DMS 273 (cell line): Measurements from ENCODE around the gene PRDX5.
"Not testable (repeated sequence)": the region's sequence is repeated elsewhere in the genome, so short reads cannot be mapped to it uniquely, and the experiment has no call there.

Experiments
- DNase-seq: peaks from one replicate; lab custom pipeline; 2025; ENCODE audit not compliant: unreplicated experiment; lab: John Stamatoyannopoulos, UW

PRDX5 gene

DNA sequence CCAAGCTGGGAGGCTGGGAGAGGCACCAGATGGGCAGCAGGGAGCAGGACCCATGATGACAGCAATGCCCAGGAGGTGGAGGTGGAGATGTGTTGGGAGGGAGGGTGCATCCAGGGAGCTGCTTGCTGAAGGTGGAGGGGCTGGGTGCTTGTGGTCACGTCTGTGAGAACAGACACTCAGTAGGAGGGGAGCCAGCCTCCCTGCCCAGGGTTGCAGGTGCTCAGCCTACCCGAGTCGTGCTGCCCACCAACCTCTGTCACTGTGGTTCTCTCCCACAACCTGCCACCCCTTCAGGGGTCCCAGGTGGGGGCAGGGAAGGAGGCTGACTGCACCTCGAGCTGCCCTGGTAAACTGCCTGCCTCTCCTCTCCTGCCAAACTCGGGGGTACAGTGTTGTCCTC is 5.5 kb downstream of the PRDX5 start:
- DNase-seq: no peak

DNA sequence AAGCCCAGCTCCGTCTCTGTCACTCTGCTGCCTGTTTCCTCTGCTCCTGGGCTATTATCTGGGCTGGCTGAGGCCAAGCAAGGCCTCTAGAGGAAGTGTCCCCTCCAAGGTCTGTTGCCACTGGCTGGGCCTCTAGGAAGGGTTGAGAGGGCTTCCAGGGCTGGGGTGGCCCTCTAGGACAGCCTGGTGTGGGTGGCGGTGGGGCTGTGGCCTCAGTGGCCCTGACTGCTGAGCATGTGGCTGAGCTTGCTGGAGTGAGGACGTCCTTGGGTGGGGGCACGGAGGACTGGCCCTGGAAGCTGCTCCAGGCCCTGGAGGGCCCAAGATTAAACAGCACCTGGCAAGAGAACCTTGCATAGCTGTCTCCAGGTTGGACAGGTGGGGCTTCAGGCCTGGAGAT is 6.1 kb downstream of the PRDX5 start:
- DNase-seq: not testable (repeated sequence)

DNA sequence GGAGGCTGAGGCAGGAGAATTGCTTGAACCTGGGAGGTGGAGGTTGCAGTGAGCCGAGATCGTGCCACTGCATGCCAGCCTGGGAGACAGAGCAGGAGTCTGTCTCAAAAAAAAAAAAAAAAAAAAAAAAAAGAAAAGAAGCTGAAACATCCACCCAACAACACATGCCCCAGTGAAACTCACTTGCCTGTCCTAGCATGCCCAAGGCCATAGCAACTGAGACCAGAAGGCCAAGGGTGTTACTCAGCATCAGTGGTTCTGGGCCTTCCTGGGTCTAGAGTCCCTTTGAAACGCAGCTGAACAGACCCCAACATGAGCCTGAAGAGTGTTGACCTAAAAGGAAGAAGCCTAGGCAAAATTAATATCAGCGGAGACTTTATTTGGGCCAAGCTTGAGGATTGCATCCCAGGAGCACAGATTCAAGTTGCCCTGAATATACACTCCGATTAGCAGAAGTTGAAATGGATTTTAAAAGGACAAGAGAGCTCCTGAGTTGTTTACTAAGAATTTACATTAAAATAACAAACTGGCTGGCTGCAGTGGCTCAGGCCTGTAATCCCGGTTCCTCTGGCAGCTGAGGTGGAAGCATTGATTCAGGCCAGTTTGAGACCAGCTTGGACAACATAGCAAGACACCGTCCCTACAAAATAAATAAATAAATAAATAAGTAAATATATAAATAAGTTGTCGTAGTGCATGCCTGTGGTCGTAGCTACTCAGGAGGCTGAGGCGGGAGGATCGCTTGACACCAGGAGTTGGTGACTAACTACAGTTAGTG is 7.0 kb downstream of the PRDX5 start:
- DNase-seq: peak; percentile 49

DNA sequence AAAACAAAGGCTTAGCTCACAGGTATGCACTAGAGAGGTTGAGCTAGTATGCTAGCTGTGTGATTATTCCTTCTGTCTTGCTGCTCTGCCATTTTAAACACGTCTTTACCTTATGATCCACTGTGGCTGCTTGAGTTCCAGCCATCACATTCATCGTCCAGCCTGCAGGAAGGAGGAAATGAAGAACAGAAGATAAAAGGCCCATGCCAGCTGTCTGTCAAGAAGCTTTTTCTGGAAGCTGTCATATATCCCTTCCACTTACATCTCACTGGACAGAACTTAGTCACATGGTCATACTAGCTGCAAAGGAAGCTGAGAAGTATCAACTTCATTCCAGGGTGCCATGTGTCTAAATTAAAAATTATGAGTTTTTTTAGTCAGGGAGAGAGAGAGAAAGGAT is 9.5 kb downstream of the PRDX5 start:
- DNase-seq: no peak

DNA sequence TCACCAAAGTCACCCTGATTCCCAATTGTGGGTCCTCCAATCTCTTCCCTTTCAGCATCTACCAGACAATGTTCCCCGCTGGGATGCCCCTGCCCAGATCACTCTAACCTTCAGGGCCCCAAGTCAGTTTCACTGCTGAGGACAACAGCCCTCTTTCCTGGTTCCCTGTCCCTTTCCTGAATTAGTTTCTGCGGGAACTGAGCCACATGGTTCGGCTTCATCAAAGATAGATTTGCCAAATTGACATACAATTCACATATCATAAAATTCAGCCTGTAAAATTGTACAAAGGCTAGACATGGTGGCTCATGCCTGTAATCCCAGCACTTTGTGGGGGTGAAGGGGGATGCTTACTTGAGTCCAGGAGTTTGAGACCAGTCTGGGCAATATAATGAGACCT is 10.1 kb downstream of the PRDX5 start:
- no peak for DNase-seq

DNA sequence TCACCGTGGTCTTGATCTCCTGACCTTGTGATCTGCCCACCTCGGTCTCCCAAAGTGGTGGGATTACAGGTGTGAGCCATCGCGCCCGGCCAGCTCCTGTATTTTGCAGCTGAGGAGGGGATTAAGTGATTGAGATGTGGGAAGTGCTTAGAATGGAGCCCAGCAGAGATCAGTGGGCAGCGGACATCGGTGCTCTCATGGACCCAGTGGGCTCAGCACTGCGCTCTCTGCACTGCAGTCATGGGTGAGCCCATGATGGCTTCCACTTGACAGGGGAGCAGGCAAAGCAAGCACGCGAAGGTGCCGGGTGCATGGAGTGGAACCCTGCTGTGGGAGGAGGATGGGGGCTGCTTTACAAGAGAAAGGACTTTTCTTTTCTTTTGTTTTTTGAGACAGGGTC is 13.0 kb downstream of the PRDX5 start:
- DNase-seq: no peak

DNA sequence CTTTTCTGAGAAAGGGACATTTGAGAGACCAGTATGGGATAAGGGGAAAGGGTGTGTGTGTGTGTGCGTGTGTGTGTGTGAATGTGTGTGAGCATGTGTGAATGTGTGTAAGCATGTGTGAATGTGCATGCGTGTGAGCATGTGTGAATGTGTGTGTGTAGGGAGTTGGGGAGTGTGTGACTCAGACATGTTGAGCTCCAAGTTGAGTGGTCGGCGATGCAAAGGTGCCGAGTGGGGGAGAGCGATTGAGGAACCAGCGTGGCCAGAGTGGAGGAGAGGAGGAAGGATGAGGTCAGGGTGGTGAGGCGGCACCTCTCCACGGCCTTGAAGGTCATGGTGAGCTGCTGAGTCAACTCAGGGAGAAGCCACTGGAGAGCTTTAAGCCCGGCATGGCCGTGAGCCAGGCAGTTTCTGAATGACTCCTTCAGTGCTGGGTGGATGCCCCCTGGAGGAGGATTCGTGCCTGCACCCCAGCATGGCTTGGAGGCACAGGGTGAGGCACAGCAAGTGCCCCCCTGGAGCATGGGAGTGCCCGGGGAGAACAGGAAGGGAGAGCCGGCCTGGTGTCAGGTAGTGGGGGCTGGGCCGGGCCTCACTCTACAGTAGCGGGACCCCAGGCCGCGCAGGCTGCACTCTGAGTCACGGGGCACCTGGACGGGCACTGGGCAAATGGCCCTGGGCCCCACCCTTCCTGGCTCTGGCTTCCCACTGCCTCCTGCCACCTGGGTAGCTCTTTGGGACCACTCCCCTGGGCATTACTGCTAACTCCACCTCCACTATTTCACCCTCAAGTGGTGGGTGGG is 13.8 kb downstream of the PRDX5 start:
- peak; percentile 90 for DNase-seq

DNA sequence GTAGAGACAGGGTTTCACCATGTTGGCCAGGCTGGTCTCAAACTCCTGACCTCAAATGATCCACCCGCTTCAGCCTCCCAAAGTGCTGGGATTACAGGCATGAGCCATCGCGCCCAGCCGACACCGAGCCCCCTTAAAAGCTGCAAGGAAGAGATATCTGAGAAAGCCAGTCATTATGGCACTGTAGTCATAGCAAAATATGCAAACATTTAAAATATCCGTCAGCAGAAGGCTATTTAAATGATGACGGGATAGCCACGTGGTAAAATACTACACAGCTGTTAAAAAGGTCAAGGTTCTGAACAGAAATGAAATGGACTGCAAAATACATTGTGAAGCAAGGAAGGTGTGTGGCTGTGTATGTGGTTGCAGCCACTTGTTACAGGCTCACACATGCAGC is 15.6 kb downstream of the PRDX5 start:
- DNase-seq: no peak

DNA sequence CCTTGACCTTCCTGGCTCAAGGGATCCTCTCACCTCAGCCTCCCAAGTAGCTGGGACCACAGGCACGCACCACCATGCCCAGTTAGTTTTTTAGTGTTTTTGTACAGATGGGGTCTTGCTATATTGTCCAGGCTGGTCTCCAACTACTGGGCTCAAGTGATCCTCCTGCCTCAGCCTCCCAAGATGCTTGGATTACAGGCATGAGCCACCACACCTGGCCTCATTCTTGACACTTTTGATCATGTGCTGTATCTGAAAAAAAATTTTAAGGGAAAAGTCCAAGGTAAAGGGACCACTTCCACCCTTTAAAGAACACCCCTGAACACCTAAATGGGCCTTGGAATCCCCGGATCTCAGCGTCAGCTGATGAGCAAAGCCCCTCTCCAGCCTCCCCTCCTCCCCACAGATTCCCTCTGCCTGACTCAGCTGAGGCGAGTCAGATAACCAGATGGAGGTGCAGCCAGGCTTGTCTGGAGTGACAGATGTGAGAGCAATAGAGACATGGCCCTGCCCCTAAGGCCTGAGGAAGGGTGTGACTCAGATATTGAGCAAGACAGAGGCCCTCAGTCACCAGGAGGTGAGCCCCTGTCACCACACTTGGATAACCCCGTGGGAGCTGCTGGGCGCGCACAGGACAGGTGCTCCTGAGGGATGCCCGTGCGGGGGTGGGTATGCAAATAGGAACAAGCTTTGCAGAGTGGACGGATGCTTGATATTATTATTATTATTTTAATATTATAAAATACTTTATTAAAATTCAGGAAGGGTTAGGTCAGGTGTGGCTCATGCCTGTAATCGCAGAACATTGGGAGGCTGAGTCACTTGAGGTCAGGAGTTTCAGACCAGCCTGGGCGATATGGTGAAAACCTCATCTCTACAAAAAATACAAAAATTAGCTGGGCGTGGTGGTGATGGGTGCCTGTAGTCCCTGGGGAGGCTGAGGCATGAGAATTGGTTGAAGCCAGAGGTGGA is 17.1 kb downstream of the PRDX5 start:
- DNase-seq: peak; percentile 96

DNA sequence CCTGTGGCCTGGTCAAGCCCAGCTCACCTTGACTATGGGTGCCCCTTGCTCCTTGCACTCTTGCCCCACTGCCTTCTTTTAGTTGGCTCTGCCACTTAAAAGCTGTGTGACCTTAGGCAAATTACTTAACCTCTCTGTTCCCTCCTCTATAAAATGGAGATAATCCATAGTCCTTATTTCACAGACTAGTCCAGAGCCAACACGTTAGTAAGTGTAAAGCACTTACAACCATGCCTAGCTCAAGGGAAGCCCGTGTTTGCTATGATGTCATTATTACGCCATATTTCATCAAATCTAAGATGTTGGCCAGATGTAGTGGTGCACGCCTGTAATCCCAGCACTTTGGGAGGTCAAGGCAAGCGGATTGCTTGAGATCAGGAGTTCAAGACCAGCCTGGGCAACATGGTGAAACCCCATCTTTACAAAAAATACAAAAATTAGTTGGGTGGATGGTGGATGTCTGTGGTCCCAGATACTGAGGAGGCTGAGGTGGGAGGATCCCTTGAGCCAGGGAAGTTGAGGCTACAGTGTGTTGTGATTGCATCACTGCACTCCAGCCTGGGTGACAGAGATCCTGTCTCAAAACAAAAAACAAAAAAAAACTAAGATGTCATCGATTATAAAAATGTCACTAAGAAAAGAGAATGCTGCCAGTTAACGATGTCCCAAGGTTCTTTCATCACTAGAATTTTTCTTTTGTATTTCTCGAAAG is 19.8 kb downstream of the PRDX5 start:
- no peak for DNase-seq

DNA sequence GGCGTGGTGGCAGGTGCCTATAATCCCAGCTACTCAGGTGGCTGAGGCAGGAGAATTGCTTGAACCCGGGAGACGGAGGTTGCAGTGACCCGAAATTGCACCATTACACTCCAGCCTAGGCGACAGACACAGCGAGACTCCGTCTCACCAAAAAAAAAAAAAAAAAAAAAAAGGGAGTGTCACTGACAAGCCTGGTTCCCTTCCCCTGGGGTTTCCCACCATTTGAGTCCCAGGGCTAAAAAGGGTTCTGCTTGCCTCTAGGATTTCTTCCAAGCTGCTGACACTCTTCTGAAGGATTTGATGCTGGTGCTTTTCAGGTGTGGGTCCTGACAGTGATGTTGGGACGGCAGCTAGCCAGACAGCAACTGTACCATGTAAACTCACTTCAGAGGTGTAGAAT is 20.8 kb downstream of the PRDX5 start:
- DNase-seq: no peak

DNA sequence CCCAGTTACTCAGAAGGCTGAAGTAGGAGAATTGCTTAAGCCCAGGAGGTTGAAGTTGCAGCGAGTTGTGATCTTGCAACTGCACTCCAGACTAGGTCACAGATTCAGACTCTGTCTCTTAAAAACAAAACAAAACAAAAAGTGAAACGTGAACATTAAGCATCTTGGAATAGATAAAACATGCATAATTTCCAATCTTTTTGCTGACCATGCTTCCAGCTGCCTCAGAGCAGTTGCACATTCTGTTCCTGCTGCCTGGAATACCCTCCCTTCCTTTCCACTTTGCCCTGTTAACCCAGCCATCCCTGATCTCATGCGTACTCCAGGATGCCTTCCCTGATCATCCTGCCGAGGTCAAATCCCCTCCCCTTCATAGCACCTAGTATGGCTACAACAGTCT is 21.4 kb downstream of the PRDX5 start:
- no peak for DNase-seq

DNA sequence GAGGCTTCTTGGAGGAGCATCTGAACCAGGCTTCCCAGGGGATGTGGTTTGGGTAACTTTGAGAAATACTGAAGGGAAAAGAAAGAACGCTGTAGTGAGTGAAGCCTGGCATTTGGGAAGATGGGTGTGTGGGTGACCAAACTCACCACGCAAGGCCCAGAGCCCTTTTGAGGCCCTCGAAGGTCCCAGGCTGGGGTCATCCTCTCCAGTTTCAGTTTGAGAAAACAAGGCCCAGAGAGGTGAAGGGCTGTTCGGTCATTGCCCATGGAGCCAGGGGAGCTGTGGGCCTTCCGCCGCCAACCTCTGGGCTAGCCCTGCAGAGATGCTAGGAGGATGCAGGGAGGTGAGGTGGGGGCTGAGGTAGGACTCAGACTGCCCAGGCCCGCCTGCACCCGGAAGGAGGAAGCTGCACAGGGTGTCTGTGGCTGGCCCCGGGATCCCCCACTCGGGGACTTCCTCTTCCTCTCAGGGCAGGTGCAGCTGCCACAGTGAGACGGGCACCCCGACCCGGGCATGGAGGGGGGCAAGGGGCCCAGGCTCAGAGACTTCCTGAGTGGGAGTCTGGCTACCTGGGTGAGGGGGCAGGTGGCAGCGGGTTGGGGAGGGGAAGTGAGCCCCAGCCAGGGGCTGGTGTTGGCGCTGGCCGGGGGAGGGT is 22.0 kb downstream of the PRDX5 start, which contains the start of gene CCDC88B:
TSS of gene CCDC88B (plus strand) at position 451 of the 655 bp plus-strand sequence. CDS start at position 514, 63 bp downstream.
- DNase-seq: no peak

DNA sequence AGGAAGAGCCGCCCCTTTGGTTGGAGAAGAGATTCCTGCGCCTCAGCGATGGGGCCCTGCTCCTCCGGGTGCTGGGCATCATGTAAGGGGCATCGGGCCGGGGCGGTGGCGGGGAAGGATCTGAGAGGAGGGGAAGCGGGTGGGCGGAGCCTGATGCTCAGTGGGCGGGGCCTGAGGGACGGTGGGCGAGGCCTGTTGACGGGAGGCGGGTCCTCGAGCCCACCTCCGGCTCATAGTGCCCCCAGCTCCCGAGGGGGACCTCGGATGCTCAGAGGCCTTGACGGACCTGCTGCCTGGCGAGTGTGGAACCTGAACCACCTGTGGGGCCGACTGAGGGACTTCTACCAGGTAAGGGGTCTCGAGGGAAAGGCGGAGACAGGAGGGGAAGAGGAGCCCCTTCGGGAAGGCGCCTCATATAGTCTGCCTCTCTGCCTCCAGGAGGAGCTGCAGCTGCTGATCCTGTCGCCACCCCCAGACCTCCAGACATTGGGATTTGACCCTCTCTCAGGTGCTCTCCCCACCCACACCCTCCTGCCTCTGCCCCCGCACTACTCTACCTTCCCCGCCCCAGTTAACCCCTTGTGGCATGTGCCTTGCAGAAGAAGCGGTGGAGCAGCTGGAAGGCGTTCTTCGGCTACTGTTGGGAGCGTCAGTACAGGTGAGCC is 22.9 kb downstream of the PRDX5 start:
- no peak for DNase-seq

DNA sequence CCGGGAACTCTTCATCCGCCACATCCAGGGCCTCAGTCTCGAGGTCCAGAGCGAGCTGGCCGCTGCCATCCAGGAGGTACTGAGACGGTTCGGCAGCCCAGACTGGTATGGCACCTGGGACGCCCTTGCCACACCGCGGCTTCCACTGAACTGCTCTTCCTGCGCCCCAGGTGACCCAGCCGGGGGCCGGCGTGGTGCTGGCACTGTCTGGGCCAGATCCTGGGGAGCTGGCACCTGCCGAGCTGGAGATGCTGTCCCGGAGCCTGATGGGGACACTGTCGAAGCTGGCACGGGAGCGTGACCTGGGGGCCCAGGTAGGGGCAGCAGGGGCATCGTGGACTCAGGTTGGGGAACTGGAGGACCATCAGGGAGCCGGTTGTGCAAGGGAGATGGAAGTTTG is 23.5 kb downstream of the PRDX5 start:
- DNase-seq: no peak

DNA sequence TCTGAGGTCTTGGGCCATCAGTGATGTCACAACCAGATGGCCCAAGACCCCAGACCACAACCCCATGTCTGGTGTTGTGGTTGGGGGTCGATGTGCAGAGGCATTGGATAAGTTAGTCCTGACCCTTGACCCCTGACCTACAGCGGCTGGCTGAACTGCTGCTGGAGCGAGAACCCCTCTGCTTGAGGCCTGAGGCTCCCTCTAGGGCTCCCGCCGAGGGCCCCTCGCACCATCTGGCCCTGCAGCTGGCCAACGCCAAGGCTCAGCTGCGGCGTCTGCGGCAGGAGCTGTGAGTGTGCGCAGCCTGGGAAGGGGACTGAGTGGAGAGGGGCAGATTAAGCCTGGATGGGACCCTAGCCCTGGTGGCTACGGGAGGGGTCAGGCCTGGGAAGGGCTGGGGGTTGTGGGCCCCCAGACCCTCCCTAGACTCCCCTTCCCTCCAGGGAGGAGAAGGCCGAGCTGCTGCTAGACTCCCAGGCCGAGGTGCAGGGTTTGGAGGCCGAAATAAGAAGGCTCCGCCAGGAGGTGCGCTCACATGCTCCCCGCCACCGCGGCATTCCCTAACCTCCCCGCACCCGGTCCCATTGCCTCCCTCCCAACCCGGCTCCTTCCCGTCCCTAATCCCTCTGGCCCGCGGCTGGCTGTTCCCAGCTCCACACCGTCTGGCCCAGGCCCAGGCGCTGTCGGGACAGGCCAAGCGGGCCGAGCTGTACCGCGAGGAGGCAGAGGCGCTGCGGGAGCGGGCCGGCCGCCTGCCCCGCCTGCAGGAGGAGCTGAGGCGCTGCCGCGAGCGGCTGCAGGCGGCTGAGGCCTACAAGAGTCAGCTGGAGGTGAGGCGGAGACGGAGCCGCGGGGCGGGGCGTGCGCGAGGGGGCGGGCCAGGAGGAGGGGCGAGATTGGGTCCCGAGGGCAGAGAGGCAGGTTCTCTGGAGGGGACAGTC is 24.2 kb downstream of the PRDX5 start:
- DNase-seq: peak; percentile 94

DNA sequence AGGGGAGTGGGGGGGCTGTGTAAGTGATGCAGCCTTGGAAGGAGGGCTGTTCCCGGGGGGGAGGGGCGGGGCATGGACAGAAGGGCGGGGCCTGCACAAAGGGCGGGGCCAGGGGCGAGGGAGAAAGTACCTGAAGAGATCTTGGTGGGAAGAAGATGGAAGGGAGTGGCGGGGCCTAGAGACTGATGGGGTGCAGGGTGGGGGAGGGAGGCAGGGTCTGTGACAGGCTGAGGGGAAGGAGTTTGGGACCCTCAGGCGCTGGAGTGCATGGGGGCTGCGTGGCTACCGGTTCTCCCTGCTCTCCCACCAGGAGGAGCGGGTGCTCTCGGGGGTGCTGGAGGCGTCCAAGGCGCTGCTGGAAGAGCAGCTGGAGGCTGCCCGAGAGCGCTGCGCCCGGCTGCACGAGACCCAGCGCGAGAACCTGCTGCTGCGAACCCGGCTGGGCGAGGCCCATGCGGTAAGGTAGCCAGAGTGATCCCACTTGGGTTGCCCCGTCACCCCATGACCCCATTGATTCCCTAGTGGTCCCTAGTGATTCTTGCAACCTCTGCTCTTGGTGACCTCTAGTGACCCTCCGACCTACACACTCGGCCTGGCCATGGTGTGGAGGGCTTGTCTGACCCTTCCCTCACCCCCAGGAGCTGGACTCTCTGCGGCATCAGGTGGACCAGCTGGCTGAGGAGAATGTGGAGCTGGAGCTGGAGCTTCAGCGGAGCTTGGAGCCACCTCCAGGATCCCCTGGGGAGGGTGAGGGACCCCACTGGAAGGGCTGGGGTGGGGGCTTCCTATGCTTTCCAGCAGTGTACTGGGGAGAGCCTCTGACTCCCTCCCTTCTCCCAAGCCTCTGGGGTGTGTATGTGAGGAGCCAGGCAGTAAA is 25.2 kb downstream of the PRDX5 start:
- DNase-seq: peak; percentile 30
